Occipital lobe (tissue), 2 donors: Measurements from ENCODE around the gene MYO3A. TPM values are rescaled to one million over a fixed set of nuclear protein-coding genes. Genes with fewer than 3 reads are reported as not detected.
"Not testable (repeated sequence)": the region's sequence is repeated elsewhere in the genome, so short reads cannot be mapped to it uniquely, and the experiment has no call there.

ENCODE experiments used
- DNase-seq: peaks from one replicate; lab custom pipeline; 2025; lab: John Stamatoyannopoulos, UW
- total RNA-seq: library from RNA; depleted of rRNA; stranded (reverse); fragments of >200 nt; gene quantifications from one replicate; pipeline ENCODE4 v1.2.3, GENCODE V29; 2014

MYO3A gene
- total RNA-seq, 1 donor from 2014 or later: 3.6 TPM

GRCh38 chr10:26081459-26081858 lies 147.4 kb downstream of the MYO3A start:
- DNase-seq: no peak

- no peak for DNase-seq
Measured at GRCh38 chr10:26085549-26085948, 151.5 kb downstream of the MYO3A start.

GRCh38 chr10:26087666-26088065 lies 153.6 kb downstream of the MYO3A start:
- DNase-seq: no peak

GRCh38 chr10:26090026-26090425 lies 156.0 kb downstream of the MYO3A start:
- no peak for DNase-seq

- DNase-seq: no peak
Measured at GRCh38 chr10:26090762-26091161, 156.7 kb downstream of the MYO3A start.

- no peak for DNase-seq
Measured at GRCh38 chr10:26093229-26093628, 159.2 kb downstream of the MYO3A start.

GRCh38 chr10:26095781-26096180 lies 161.8 kb downstream of the MYO3A start:
- no peak for DNase-seq

- not testable (repeated sequence) for DNase-seq
Measured at GRCh38 chr10:26097549-26097948, 163.5 kb downstream of the MYO3A start.

- no peak for DNase-seq
Measured at GRCh38 chr10:26112532-26112931, 178.5 kb downstream of the MYO3A start.

- DNase-seq: no peak
Measured at GRCh38 chr10:26138613-26139012, 204.6 kb downstream of the MYO3A start.

- no peak for DNase-seq
Measured at GRCh38 chr10:26156019-26156418, 222.0 kb downstream of the MYO3A start.

- no peak for DNase-seq
Measured at GRCh38 chr10:26157734-26158133, 223.7 kb downstream of the MYO3A start.

- DNase-seq: no peak
Measured at GRCh38 chr10:26169466-26169865, 235.4 kb downstream of the MYO3A start.

GRCh38 chr10:26172131-26172530 lies 238.1 kb downstream of the MYO3A start:
- no peak for DNase-seq

GRCh38 chr10:26173837-26174236 lies 239.8 kb downstream of the MYO3A start:
- no peak for DNase-seq

- DNase-seq: no peak
Measured at GRCh38 chr10:26177341-26177740, 243.3 kb downstream of the MYO3A start.

- DNase-seq: no peak
Measured at GRCh38 chr10:26194275-26194674, 260.2 kb downstream of the MYO3A start.

- DNase-seq: no peak
Measured at GRCh38 chr10:26197248-26197647, 263.2 kb downstream of the MYO3A start.

- DNase-seq: no peak
Measured at GRCh38 chr10:26198119-26198518, 264.1 kb downstream of the MYO3A start.

- no peak for DNase-seq
Measured at GRCh38 chr10:26199841-26200240, 265.8 kb downstream of the MYO3A start.

- no peak for DNase-seq
Measured at GRCh38 chr10:26205223-26205622, 271.2 kb downstream of the MYO3A start.

GRCh38 chr10:26211781-26212444 lies 277.9 kb downstream of the MYO3A start:
- no peak for DNase-seq

GRCh38 chr10:26212511-26212910 lies 278.5 kb downstream of the MYO3A start:
- no peak for DNase-seq
